ENCODE measurements around the gene SFXN3. TPM values are rescaled to one million over a fixed set of nuclear protein-coding genes. Genes with fewer than 3 reads are reported as not detected.

The SFXN3 gene
- total and polyA plus RNA-seq, 2 experiments from 2014 or later = 0.68 to 3.8 TPM

GRCh38 chr10:101035916-101036702, 5.1 kb downstream of the SFXN3 start:
- Histone ChIP-seq H2AFZ (no peak overlapping the region), H3K27ac (ENCODE audit: low read depth) (no peak overlapping the region), H3K79me2 (replicated peaks; ENCODE audit: insufficient read depth) (no peaks in the 10 kb centered on the region), H3K9me2 (ENCODE audit: insufficient read depth) (no peaks in the 10 kb centered on the region), H3K4me1 (ENCODE audit: insufficient read depth) (peaks cover 12% of the 10 kb centered on the region; the same call in 1 of the 2 replicates), H3K4me3 (no peak overlapping the region), H3K27me3 (ENCODE audit: insufficient read depth) (peaks cover 55% of the 10 kb centered on the region), H3F3A (replicated peaks; ENCODE audit: low read depth) (no peaks in the 10 kb centered on the region), H4K20me1 (replicated peaks; ENCODE audit: insufficient read depth) (no peaks in the 10 kb centered on the region), H3K4me2 (no peak overlapping the region), H3K36me3 (ENCODE audit: insufficient read depth) (no peaks in the 10 kb centered on the region)
- DNase-seq (ENCODE audit: low spot score) (no peak), ATAC-seq (no peak)
- TF ChIP-seq CTCF (conservative IDR thresholded peaks at IDR 0.05; ENCODE audit: low read depth in 2 of 2) = no peak
- no peak for TF ChIP-seq ZNF114 (CRISPR knock-in tag; IDR thresholded peaks at IDR 0.05)
- TF ChIP-seq ZNF331 (CRISPR knock-in tag; IDR thresholded peaks at IDR 0.05; ENCODE audit: low read depth) = no peak
- no peak for TF ChIP-seq EZH2phosphoT487 (IDR thresholded peaks at IDR 0.05; ENCODE audit: unreplicated experiment)
- Mint-ChIP-seq H3K4me3 (no peak overlapping the region), H3K4me1 (peaks cover 15% of the 10 kb centered on the region), H3K36me3 (ENCODE audit: low read depth) (no peaks in the 10 kb centered on the region), H3K27ac (no peak overlapping the region), H3K9me3 (no peaks in the 10 kb centered on the region), H3K27me3 (ENCODE audit: insufficient read depth, low read depth, poor library complexity) (peaks cover 58% of the 10 kb centered on the region)

- peaks cover 51% of the 10 kb centered on the region for H3K27me3 ChIP-seq (ENCODE audit: insufficient read depth)
- no peak for DNase-seq (ENCODE audit: low spot score)
- peaks cover 52% of the 10 kb centered on the region for H3K27me3 Mint-ChIP-seq (ENCODE audit: insufficient read depth, low read depth, poor library complexity)
- no peak for ATAC-seq
- no peak overlapping the region for H3K4me3 ChIP-seq
- H3K36me3 Mint-ChIP-seq (ENCODE audit: low read depth) = no peaks in the 10 kb centered on the region
- no peaks in the 10 kb centered on the region for H3K79me2 ChIP-seq (replicated peaks; ENCODE audit: insufficient read depth)
- H3K27ac Mint-ChIP-seq = no peak overlapping the region
- no peaks in the 10 kb centered on the region for H3K9me2 ChIP-seq (ENCODE audit: insufficient read depth)
- H3F3A ChIP-seq (replicated peaks; ENCODE audit: low read depth) = no peaks in the 10 kb centered on the region
- H3K4me3 Mint-ChIP-seq = no peak overlapping the region
- H3K4me1 ChIP-seq (ENCODE audit: insufficient read depth) = peaks cover 12% of the 10 kb centered on the region; the same call in 1 of the 2 replicates
- H3K4me2 ChIP-seq = no peak overlapping the region
- TF ChIP-seq REST (IDR thresholded peaks at IDR 0.05; ENCODE audit: unreplicated experiment) (no peak), EZH2phosphoT487 (IDR thresholded peaks at IDR 0.05; ENCODE audit: unreplicated experiment) (no peak), CREB1 (CRISPR knock-in tag; IDR thresholded peaks at IDR 0.05; ENCODE audit: low read depth) (no peak), EZH2 (IDR thresholded peaks at IDR 0.05; ENCODE audit: low read depth, unreplicated experiment) (no peak), JUNB (IDR thresholded peaks at IDR 0.05; ENCODE audit: unreplicated experiment) (no peak), POLR2AphosphoS5 (IDR thresholded peaks at IDR 0.05; ENCODE audit: low read depth) (no peak), ZNF114 (CRISPR knock-in tag; IDR thresholded peaks at IDR 0.05) (no peak)
- no peak overlapping the region for H3K27ac ChIP-seq (ENCODE audit: low read depth)
- no peak overlapping the region for H2AFZ ChIP-seq
- no peaks in the 10 kb centered on the region for H3K9me3 Mint-ChIP-seq
- H3K36me3 ChIP-seq (ENCODE audit: insufficient read depth) = no peaks in the 10 kb centered on the region
- H3K4me1 Mint-ChIP-seq = peaks cover 12% of the 10 kb centered on the region
- no peaks in the 10 kb centered on the region for H4K20me1 ChIP-seq (replicated peaks; ENCODE audit: insufficient read depth)
Observed at GRCh38 chr10:101036726-101037125, 5.7 kb downstream of the SFXN3 start.
